ENCODE results near the gene CACNA1G. TPM values are rescaled to one million over a fixed set of nuclear protein-coding genes. Genes with fewer than 3 reads are reported as not detected.

Gene CACNA1G
- 1.6 and 4.9 TPM in 2 replicates for total RNA-seq (ENCODE audit: low replicate concordance)

DNA sequence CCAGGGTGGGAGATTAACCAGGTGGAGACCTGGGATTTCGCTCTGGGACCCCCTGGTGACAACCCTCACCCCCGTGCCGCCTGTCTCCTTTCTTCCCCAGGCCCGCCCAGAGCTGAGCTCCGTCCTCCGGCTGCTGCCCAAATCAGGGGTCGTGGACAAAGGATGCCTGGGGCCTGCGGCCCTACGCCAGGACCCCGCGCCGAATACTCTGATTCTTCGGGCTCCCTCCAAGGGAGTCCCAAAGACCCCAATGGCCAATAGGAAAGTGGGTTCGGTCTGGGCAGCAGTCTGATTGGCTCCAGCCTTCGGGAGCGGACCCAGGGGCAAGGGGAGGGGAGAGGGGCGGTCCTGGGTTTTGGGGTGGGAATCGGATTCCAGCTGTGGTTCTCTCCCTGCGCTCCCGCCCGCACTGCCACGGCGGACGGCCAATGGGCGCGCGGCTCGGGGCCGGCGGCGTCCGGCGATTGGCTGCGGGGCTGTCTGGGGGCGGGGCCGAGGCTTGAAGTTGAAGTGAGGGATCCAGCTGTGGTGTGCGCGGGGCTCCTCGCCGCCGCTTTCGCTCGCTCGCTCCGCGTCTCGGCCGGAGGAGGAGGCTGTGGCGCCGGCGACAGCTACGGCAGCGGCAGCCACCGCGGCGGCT, at the start of gene CACNA1G:
TSS of gene CACNA1G (plus strand) at position 531 of the 640 bp plus-strand sequence. CDS start 745 bp downstream, outside the sequence.
- Histone ChIP-seq H3F3A (ENCODE audit: low read depth) (peaks cover 47% of the 10 kb centered on the region), H4K20me1 (ENCODE audit: low read depth) (peaks cover 34% of the 10 kb centered on the region), H3K27me3 (peaks cover 87% of the 10 kb centered on the region), H3K79me2 (ENCODE audit: low read depth) (no peaks in the 10 kb centered on the region), H3K9ac (no peak within 1 kb of the TSS), H2AFZ (replicated peaks) (peak within 1 kb of the TSS; percentile 74), H3K36me3 (no peaks in the 10 kb centered on the region), H3K4me2 (peak within 1 kb of the TSS; percentile 100), H3K4me3 (peak within 1 kb of the TSS; percentile 86), H3K4me1 (peaks cover 59% of the 10 kb centered on the region), H3K9me3 (ENCODE audit: low read depth) (no peaks in the 10 kb centered on the region), H3K27ac (no peak within 1 kb of the TSS)
- Mint-ChIP-seq H3K36me3 (no peaks in the 10 kb centered on the region), H3K4me1 (peaks cover 53% of the 10 kb centered on the region), H3K27ac (peak within 1 kb of the TSS; percentile 91), H3K27me3 (ENCODE audit: insufficient read depth, low read depth) (peaks cover 42% of the 10 kb centered on the region), H3K4me3 (peak within 1 kb of the TSS; percentile 93), H3K9me3 (no peaks in the 10 kb centered on the region)
- DNase-seq (ENCODE audit: low spot score) = peak; percentile 98
- TF ChIP-seq CTCF (IDR thresholded peaks at IDR 0.05) (no peak), EZH2phosphoT487 (IDR thresholded peaks at IDR 0.05) (no peak), EZH2 (IDR thresholded peaks at IDR 0.05) (no peak)

- Mint-ChIP-seq H3K27me3 (ENCODE audit: insufficient read depth, low read depth) (peaks cover 23% of the 10 kb centered on the region), H3K4me1 (peaks cover 54% of the 10 kb centered on the region), H3K36me3 (no peaks in the 10 kb centered on the region), H3K9me3 (no peaks in the 10 kb centered on the region), H3K4me3 (peak overlapping the region; percentile 43), H3K27ac (no peak overlapping the region)
- Histone ChIP-seq H3K79me2 (ENCODE audit: low read depth) (no peaks in the 10 kb centered on the region), H3K36me3 (no peaks in the 10 kb centered on the region), H3K9ac (no peak overlapping the region), H3K27ac (no peak overlapping the region), H4K20me1 (ENCODE audit: low read depth) (no peaks in the 10 kb centered on the region), H3K4me2 (no peak overlapping the region), H3K4me1 (peaks cover 11% of the 10 kb centered on the region), H3F3A (ENCODE audit: low read depth) (peaks cover 21% of the 10 kb centered on the region), H3K27me3 (no peaks in the 10 kb centered on the region), H2AFZ (replicated peaks) (no peak overlapping the region), H3K4me3 (no peak overlapping the region), H3K9me3 (ENCODE audit: low read depth) (no peaks in the 10 kb centered on the region)
- no peak for TF ChIP-seq CTCF (IDR thresholded peaks at IDR 0.05)
- no peak for TF ChIP-seq EZH2phosphoT487 (IDR thresholded peaks at IDR 0.05)
- TF ChIP-seq EZH2 (IDR thresholded peaks at IDR 0.05) = no peak
- DNase-seq (ENCODE audit: low spot score) = no peak
Measured at GRCh38 chr17:50511058-50511457, 49.5 kb upstream of the CACNA1G start.

- H3K36me3 ChIP-seq = no peaks in the 10 kb centered on the region
- no peak overlapping the region for H3K4me3 Mint-ChIP-seq
- no peaks in the 10 kb centered on the region for H4K20me1 ChIP-seq (ENCODE audit: low read depth)
- no peak overlapping the region for H3K4me3 ChIP-seq
- no peak for DNase-seq (ENCODE audit: low spot score)
- peaks cover 52% of the 10 kb centered on the region for H3K4me1 Mint-ChIP-seq
- H3K27ac Mint-ChIP-seq = peak overlapping the region; percentile 8
- H3K9ac ChIP-seq = no peak overlapping the region
- H3K27ac ChIP-seq = no peak overlapping the region
- H3K36me3 Mint-ChIP-seq = no peaks in the 10 kb centered on the region
- no peaks in the 10 kb centered on the region for H3K9me3 ChIP-seq (ENCODE audit: low read depth)
- peaks cover 11% of the 10 kb centered on the region for H3F3A ChIP-seq (ENCODE audit: low read depth)
- no peaks in the 10 kb centered on the region for H3K9me3 Mint-ChIP-seq
- no peaks in the 10 kb centered on the region for H3K79me2 ChIP-seq (ENCODE audit: low read depth)
- no peaks in the 10 kb centered on the region for H3K27me3 ChIP-seq
- H3K4me2 ChIP-seq = no peak overlapping the region
- peaks cover 11% of the 10 kb centered on the region for H3K4me1 ChIP-seq
- H3K27me3 Mint-ChIP-seq (ENCODE audit: insufficient read depth, low read depth) = peaks cover 24% of the 10 kb centered on the region
- no peak overlapping the region for H2AFZ ChIP-seq (replicated peaks)
- no peak for TF ChIP-seq EZH2 (IDR thresholded peaks at IDR 0.05)
- no peak for TF ChIP-seq EZH2phosphoT487 (IDR thresholded peaks at IDR 0.05)
- no peak for TF ChIP-seq CTCF (IDR thresholded peaks at IDR 0.05)
Measured at GRCh38 chr17:50513495-50513894, 47.0 kb upstream of the CACNA1G start.
